CD4-positive, alpha-beta T cell (primary cell): Measurements from ENCODE around the gene KRT76. TPM values are rescaled to one million over a fixed set of nuclear protein-coding genes. Genes with fewer than 3 reads are reported as not detected.

ENCODE experiments used
- ATAC-seq: fragments of 200-7000 bp; cut with Tn5 transposase; one replicate; pipeline ENCODE4 v1.10.0; 2022; ENCODE audit warnings: mild to moderate bottlenecking; ENCODE audit not compliant: poor library complexity
- CTCF ChIA-PET: fragments of 350-600 bp; sonication (Branson Sonifier 250); formaldehyde crosslinking; loops from one replicate; lab custom pipeline; 2021; ENCODE audit warnings: antibody characterized with exemption, inconsistent platforms; lab: Charles Lee
- POLR2A ChIA-PET: fragments of 350-600 bp; sonication (Branson Sonifier 250); formaldehyde crosslinking; loops from one replicate; lab custom pipeline; 2021; ENCODE audit warnings: antibody characterized with exemption, inconsistent platforms; lab: Charles Lee
- DNase-seq, 14 experiments: peaks; one replicate each; pipeline ENCODE4 v3.0.0-alpha.2; 2013 to 2020; ENCODE audit warnings: mixed read lengths in 2 of 14
- H3K27ac ChIP-seq, 2 donors: one replicate each; pipeline versions ENCODE4 v1.5.1 to v1.7.0; 2013; ENCODE audit warnings: low read length in 2 of 2, low read depth in 1 of 2, mild to moderate bottlenecking in 1 of 2
- H3K27me3 ChIP-seq, 2 experiments: 1 replicate in 1 of 2; 2 replicates in 1 of 2; pipeline versions ENCODE4 v1.6.1 to v1.7.0; 2013; ENCODE audit warnings: low read length in 2 of 2, control low read depth in 1 of 2, mild to moderate bottlenecking in 1 of 2, moderate library complexity in 1 of 2; ENCODE audit not compliant: insufficient read depth in 2 of 2, control insufficient read depth in 1 of 2
- H3K36me3 ChIP-seq: one replicate; pipeline ENCODE4 v1.6.1; 2013; ENCODE audit warnings: low read length, control low read depth; ENCODE audit not compliant: insufficient read depth
- H3K4me1 ChIP-seq: one replicate; pipeline ENCODE4 v1.6.1; 2013; ENCODE audit warnings: low read length, control low read depth; ENCODE audit not compliant: insufficient read depth
- H3K4me3 ChIP-seq: one replicate; pipeline ENCODE4 v1.5.1; 2013; ENCODE audit warnings: mild to moderate bottlenecking, low read length, moderate library complexity
- H3K9me3 ChIP-seq, 2 experiments: 1 replicate in 1 of 2; 2 replicates in 1 of 2; pipeline versions ENCODE4 v1.6.1 to v1.7.0; 2013; ENCODE audit warnings: low read length in 2 of 2, mild to moderate bottlenecking in 2 of 2, control low read depth in 1 of 2, moderate library complexity in 1 of 2; ENCODE audit not compliant: control insufficient read depth in 1 of 2, insufficient read depth in 1 of 2
- H3K27ac Mint-ChIP-seq: one replicate; pipeline ENCODE4 v1.8.0; 2020; ENCODE audit warnings: mixed read lengths
- H3K27me3 Mint-ChIP-seq: one replicate; pipeline ENCODE4 v1.8.0; 2021; ENCODE audit warnings: mixed read lengths
- H3K36me3 Mint-ChIP-seq: one replicate; pipeline ENCODE4 v1.8.0; 2021; ENCODE audit warnings: low read depth, mixed read lengths
- H3K4me1 Mint-ChIP-seq: one replicate; pipeline ENCODE4 v1.8.0; 2021; ENCODE audit warnings: low read depth, mixed read lengths
- H3K4me3 Mint-ChIP-seq: one replicate; pipeline ENCODE4 v1.8.0; 2020; ENCODE audit warnings: mild to moderate bottlenecking, mixed read lengths
- H3K9me3 Mint-ChIP-seq: one replicate; pipeline ENCODE4 v1.8.0; 2020; ENCODE audit warnings: mixed read lengths
- CTCF ChIP-seq: fragments of 200-600 bp; IDR thresholded peaks from one replicate; pipeline ENCODE4 v1.8.0; 2022; ENCODE audit warnings: antibody characterized with exemption, mild to moderate bottlenecking
- intact Hi-C, 2 experiments: fragments of 100-400 bp; cut with DNase I in 1 of 2; cut with micrococcal nuclease in 1 of 2; formaldehyde crosslinking; loops; one replicate each; pipeline versions ENCODE4 v1.15.1 to v1.9.0; 2023 to 2025; cut with DNase I, micrococcal nuclease
- total RNA-seq, 174 experiments: library from RNA in 2 of 174; stranded (reverse) in 2 of 174; gene quantifications; one replicate each; pipeline ENCODE4 v1.2.3 and lab custom pipeline; 2021 to 2026

The KRT76 gene
- total RNA-seq, 2 experiments from 2014 or later = not detected

- TF ChIP-seq CTCF = no peak
- Histone ChIP-seq H3K4me3 (no peak overlapping the region), H3K4me1 (no peaks in the 10 kb centered on the region), H3K27ac (no peak overlapping the region), H3K36me3 (no peaks in the 10 kb centered on the region), H3K9me3 (peaks cover 0 to 4% of the 10 kb centered on the region in 2 experiments), H3K27me3 (peaks cover 0 to 3% of the 10 kb centered on the region in 2 experiments)
- Mint-ChIP-seq H3K4me1 (no peaks in the 10 kb centered on the region), H3K4me3 (no peak overlapping the region), H3K27ac (no peak overlapping the region), H3K36me3 (no peaks in the 10 kb centered on the region), H3K27me3 (peaks cover 4% of the 10 kb centered on the region), H3K9me3 (no peaks in the 10 kb centered on the region)
- ChIA-PET POLR2A (no interaction called here), CTCF (no interaction called here)
- DNase-seq (no peak), ATAC-seq (no peak)
- intact Hi-C loops = no loop called here
These were observed 7.2 kb downstream of the KRT76 start for GRCh38 chr12:52769946-52770345.

GRCh38 chr12:52769354-52769753 is 7.8 kb downstream of the KRT76 start:
- Mint-ChIP-seq H3K36me3 (no peaks in the 10 kb centered on the region), H3K4me1 (no peaks in the 10 kb centered on the region), H3K27me3 (peaks cover 4% of the 10 kb centered on the region), H3K4me3 (no peak overlapping the region), H3K27ac (no peak overlapping the region), H3K9me3 (no peaks in the 10 kb centered on the region)
- intact Hi-C loops = no loop called here
- Histone ChIP-seq H3K36me3 (no peaks in the 10 kb centered on the region), H3K4me3 (no peak overlapping the region), H3K9me3 (peaks cover 0 to 4% of the 10 kb centered on the region in 2 experiments), H3K27me3 (peaks cover 0 to 3% of the 10 kb centered on the region in 2 experiments), H3K4me1 (no peaks in the 10 kb centered on the region), H3K27ac (no peak overlapping the region)
- POLR2A ChIA-PET = no interaction called here
- CTCF ChIA-PET = no interaction called here
- DNase-seq (no peak), ATAC-seq (no peak)
- no peak for TF ChIP-seq CTCF

- Histone ChIP-seq H3K4me1 (no peaks in the 10 kb centered on the region), H3K9me3 (peaks cover 0 to 4% of the 10 kb centered on the region in 2 experiments), H3K36me3 (no peaks in the 10 kb centered on the region), H3K27me3 (peaks cover 0 to 3% of the 10 kb centered on the region in 2 experiments), H3K27ac (no peak overlapping the region), H3K4me3 (no peak overlapping the region)
- Mint-ChIP-seq H3K4me3 (no peak overlapping the region), H3K27ac (no peak overlapping the region), H3K9me3 (no peaks in the 10 kb centered on the region), H3K4me1 (no peaks in the 10 kb centered on the region), H3K36me3 (no peaks in the 10 kb centered on the region), H3K27me3 (peaks cover 4% of the 10 kb centered on the region)
- DNase-seq = no peak
- CTCF ChIA-PET = no interaction called here
- TF ChIP-seq CTCF = no peak
- no peak for ATAC-seq
- intact Hi-C loops = no loop called here
- POLR2A ChIA-PET = no interaction called here
These were observed 8.5 kb downstream of the KRT76 start for GRCh38 chr12:52768479-52769200.
